ENCODE data around the gene LGALS7B. TPM values are rescaled to one million over a fixed set of nuclear protein-coding genes. Genes with fewer than 3 reads are reported as not detected.

The LGALS7B gene
- polyA plus RNA-seq, 1 donor: not detected

Other genes starting within 250 kb of the LGALS7B start
- 3.9 TPM for gene MAP4K1, start 171.2 kb upstream of the LGALS7B start, polyA plus RNA-seq (ENCODE audit: insufficient read length)
- gene EIF3K, start 170.0 kb upstream of the LGALS7B start, polyA plus RNA-seq (ENCODE audit: insufficient read length): 318 TPM
- gene ACTN4, start 141.6 kb upstream of the LGALS7B start, polyA plus RNA-seq (ENCODE audit: insufficient read length): 654 TPM
- 8.0 TPM for gene CAPN12, start 44.7 kb upstream of the LGALS7B start, polyA plus RNA-seq (ENCODE audit: insufficient read length)
- gene LGALS7, start 15.7 kb upstream of the LGALS7B start, polyA plus RNA-seq (ENCODE audit: insufficient read length): 0.70 TPM
- gene LGALS4, start 23.7 kb downstream of the LGALS7B start, polyA plus RNA-seq (ENCODE audit: insufficient read length): 2.0 TPM
- 129 TPM for gene ECH1, start 42.6 kb downstream of the LGALS7B start, polyA plus RNA-seq (ENCODE audit: insufficient read length)
- gene HNRNPL, start 60.8 kb downstream of the LGALS7B start, polyA plus RNA-seq (ENCODE audit: insufficient read length): 538 TPM
- 7.4 TPM for gene RINL, start 89.1 kb downstream of the LGALS7B start, polyA plus RNA-seq (ENCODE audit: insufficient read length)
- gene SIRT2, start 110.4 kb downstream of the LGALS7B start, polyA plus RNA-seq (ENCODE audit: insufficient read length): 41.7 TPM
- 6.8 TPM for gene NFKBIB, start 110.8 kb downstream of the LGALS7B start, polyA plus RNA-seq (ENCODE audit: insufficient read length)
- 0.95 TPM for gene CCER2, start 123.0 kb downstream of the LGALS7B start, polyA plus RNA-seq (ENCODE audit: insufficient read length)
- 56.4 TPM for gene SARS2, start 141.6 kb downstream of the LGALS7B start, polyA plus RNA-seq (ENCODE audit: insufficient read length)
- gene MRPS12, start 141.7 kb downstream of the LGALS7B start, polyA plus RNA-seq (ENCODE audit: insufficient read length): 16.2 TPM
- gene FBXO17, start 186.5 kb downstream of the LGALS7B start, polyA plus RNA-seq (ENCODE audit: insufficient read length): 88.0 TPM
- gene FBXO27, start 243.3 kb downstream of the LGALS7B start, polyA plus RNA-seq (ENCODE audit: insufficient read length): 8.4 TPM

Measured in left kidney (tissue), 1 donor.